Measurements from ENCODE around the gene TTPAL.
A peak's percentile ranks its signal among the peaks of the same experiment; 100 is the strongest.

The TTPAL gene

GRCh38 chr20:44521484-44522481 lies 46.1 kb downstream of the TTPAL start, which contains the start of gene SERINC3:
Gene SERINC3, minus strand, starts transcription at chr20:44522070. Its CDS starts 119 bp downstream, at chr20:44521951.
- peak within 1 kb of the TSS; percentile 100 for H3K4me3 ChIP-seq (ENCODE audit: low read depth, low read length)
- peak; percentile 22 for TF ChIP-seq CTCF (IDR thresholded peaks at IDR 0.05; ENCODE audit: low read depth, low read length, missing control alignments)
- peak; percentile 77 for DNase-seq (ENCODE audit: low read depth)

GRCh38 chr20:44522841-44523240 lies 47.2 kb downstream of the TTPAL start:
- no peak overlapping the region for H3K4me3 ChIP-seq (ENCODE audit: low read depth, low read length)
- no peak for DNase-seq (ENCODE audit: low read depth)
- TF ChIP-seq CTCF (IDR thresholded peaks at IDR 0.05; ENCODE audit: low read depth, low read length, missing control alignments), result no peak

- no peak overlapping the region for H3K4me3 ChIP-seq (ENCODE audit: low read depth, low read length)
- no peak for TF ChIP-seq CTCF (IDR thresholded peaks at IDR 0.05; ENCODE audit: low read depth, low read length, missing control alignments)
- DNase-seq (ENCODE audit: low read depth), result no peak
Measured at GRCh38 chr20:44523746-44524145, 48.1 kb downstream of the TTPAL start.

GRCh38 chr20:44526129-44526528 lies 50.5 kb downstream of the TTPAL start:
- H3K4me3 ChIP-seq (ENCODE audit: low read depth, low read length), result no peak overlapping the region
- no peak for TF ChIP-seq CTCF (IDR thresholded peaks at IDR 0.05; ENCODE audit: low read depth, low read length, missing control alignments)
- DNase-seq (ENCODE audit: low read depth), result no peak

- H3K4me3 ChIP-seq (ENCODE audit: low read depth, low read length), result no peak overlapping the region
- no peak for TF ChIP-seq CTCF (IDR thresholded peaks at IDR 0.05; ENCODE audit: low read depth, low read length, missing control alignments)
- no peak for DNase-seq (ENCODE audit: low read depth)
Measured at GRCh38 chr20:44527716-44528199, 52.1 kb downstream of the TTPAL start.

GRCh38 chr20:44528309-44528708 lies 52.6 kb downstream of the TTPAL start:
- DNase-seq (ENCODE audit: low read depth), result no peak
- H3K4me3 ChIP-seq (ENCODE audit: low read depth, low read length), result no peak overlapping the region
- no peak for TF ChIP-seq CTCF (IDR thresholded peaks at IDR 0.05; ENCODE audit: low read depth, low read length, missing control alignments)
